ENCODE results near the gene TPPP.
A peak's percentile ranks its signal among the peaks of the same experiment; 100 is the strongest.

TPPP gene

DNA sequence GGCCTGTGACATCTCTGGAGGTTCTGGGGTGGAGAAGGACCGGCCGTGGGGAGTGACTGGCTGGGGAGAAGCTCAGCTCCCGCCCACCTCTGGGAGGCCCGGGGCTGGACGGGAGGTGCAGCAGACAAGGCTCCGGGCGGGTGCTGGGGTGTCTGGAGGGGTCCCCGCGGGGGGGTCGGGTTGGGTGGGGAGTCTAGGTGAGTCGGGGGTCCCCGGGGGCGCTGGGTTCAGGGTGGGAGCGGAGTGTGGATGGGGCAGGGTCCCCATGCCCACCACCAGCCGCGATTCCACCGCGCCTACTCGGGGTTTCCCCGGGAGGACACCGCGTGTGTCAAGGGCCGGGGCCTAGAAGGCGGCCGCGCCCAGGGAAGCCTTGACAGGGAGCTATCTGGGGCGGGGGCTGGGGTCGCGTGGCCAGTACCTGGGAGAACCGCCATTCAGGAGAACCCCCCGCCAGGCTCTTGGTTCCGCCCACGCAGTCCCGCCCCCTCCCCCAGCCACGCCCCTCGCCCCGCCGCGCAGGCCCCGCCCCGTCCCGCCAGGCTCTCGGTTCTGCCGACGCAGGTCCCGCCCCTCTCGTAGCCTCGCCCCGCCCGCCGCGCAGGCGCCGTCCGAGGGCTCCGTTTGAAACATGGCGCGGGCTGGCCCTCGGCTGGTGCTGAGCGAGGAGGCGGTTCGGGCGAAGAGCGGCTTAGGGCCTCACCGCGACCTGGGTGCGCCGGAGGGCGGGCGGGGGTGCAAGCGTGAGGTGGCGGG lies 81.2 kb downstream of the TPPP start, which contains the start of gene CEP72 (continued):
- TF ChIP-seq, protein P1, sequence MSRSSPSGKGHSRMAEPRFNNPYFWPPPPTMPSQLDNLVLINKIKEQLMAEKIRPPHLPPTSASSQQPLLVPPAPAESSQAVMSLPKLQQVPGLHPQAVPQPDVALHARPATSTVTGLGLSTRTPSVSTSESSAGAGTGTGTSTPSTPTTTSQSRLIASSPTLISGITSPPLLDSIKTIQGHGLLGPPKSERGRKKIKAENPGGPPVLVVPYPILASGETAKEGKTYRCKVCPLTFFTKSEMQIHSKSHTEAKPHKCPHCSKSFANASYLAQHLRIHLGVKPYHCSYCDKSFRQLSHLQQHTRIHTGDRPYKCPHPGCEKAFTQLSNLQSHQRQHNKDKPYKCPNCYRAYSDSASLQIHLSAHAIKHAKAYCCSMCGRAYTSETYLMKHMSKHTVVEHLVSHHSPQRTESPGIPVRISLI (tag by site-specific recombination; IDR thresholded peaks at IDR 0.05): no peak
- TF ChIP-seq, protein P2, sequence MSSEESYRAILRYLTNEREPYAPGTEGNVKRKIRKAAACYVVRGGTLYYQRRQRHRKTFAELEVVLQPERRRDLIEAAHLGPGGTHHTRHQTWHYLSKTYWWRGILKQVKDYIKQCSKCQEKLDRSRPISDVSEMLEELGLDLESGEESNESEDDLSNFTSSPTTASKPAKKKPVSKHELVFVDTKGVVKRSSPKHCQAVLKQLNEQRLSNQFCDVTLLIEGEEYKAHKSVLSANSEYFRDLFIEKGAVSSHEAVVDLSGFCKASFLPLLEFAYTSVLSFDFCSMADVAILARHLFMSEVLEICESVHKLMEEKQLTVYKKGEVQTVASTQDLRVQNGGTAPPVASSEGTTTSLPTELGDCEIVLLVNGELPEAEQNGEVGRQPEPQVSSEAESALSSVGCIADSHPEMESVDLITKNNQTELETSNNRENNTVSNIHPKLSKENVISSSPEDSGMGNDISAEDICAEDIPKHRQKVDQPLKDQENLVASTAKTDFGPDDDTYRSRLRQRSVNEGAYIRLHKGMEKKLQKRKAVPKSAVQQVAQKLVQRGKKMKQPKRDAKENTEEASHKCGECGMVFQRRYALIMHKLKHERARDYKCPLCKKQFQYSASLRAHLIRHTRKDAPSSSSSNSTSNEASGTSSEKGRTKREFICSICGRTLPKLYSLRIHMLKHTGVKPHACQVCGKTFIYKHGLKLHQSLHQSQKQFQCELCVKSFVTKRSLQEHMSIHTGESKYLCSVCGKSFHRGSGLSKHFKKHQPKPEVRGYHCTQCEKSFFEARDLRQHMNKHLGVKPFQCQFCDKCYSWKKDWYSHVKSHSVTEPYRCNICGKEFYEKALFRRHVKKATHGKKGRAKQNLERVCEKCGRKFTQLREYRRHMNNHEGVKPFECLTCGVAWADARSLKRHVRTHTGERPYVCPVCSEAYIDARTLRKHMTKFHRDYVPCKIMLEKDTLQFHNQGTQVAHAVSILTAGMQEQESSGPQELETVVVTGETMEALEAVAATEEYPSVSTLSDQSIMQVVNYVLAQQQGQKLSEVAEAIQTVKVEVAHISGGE (tag by site-specific recombination; conservative IDR thresholded peaks at IDR 0.05; ENCODE audit: low read depth): peak; percentile 29; the same call in 1 of the 2 replicates
- TF ChIP-seq KLF8 (tag by site-specific recombination; IDR thresholded peaks at IDR 0.05) (peak; percentile 87; the same call in 1 of the 2 replicates), PRDM2 (tag by site-specific recombination; IDR thresholded peaks at IDR 0.05; ENCODE audit: borderline replicate concordance) (no peak), SP3 (tag by site-specific recombination; IDR thresholded peaks at IDR 0.05) (peak; percentile 83), ZXDB (tag by site-specific recombination; IDR thresholded peaks at IDR 0.05) (peak; percentile 59; the same call in 1 of the 2 replicates), ZBTB7A (tag by site-specific recombination; IDR thresholded peaks at IDR 0.05; ENCODE audit: low read depth) (peak; percentile 93), ZNF335 (tag by site-specific recombination; conservative IDR thresholded peaks at IDR 0.05) (peak; percentile 87), ZNF112 (tag by site-specific recombination; IDR thresholded peaks at IDR 0.05) (no peak), ZNF585B (tag by site-specific recombination; IDR thresholded peaks at IDR 0.05) (no peak), YY1 (tag by site-specific recombination; IDR thresholded peaks at IDR 0.05) (no peak), KLF1 (tag by site-specific recombination; IDR thresholded peaks at IDR 0.05) (peak; percentile 56; the same call in 1 of the 2 replicates), PRDM6 (tag by site-specific recombination; IDR thresholded peaks at IDR 0.05) (no peak), ZFP41 (tag by site-specific recombination; IDR thresholded peaks at IDR 0.05; ENCODE audit: borderline replicate concordance) (no peak), ZNF768 (tag by site-specific recombination; IDR thresholded peaks at IDR 0.05) (no peak), ZSCAN23 (tag by site-specific recombination; IDR thresholded peaks at IDR 0.05) (no peak), ZNF366 (tag by site-specific recombination; conservative IDR thresholded peaks at IDR 0.05) (no peak), TCF7L2 (IDR thresholded peaks at IDR 0.05; ENCODE audit: borderline replicate concordance, low read depth, low read length) (no peak), TRIM28 (IDR thresholded peaks at IDR 0.05; ENCODE audit: borderline replicate concordance, low read length) (no peak), ZFHX2 (tag by site-specific recombination; conservative IDR thresholded peaks at IDR 0.05) (peak; percentile 62), ZNF777 (tag by site-specific recombination; IDR thresholded peaks at IDR 0.05; ENCODE audit: borderline replicate concordance) (peak; percentile 74)
- TF ChIP-seq, protein P3, sequence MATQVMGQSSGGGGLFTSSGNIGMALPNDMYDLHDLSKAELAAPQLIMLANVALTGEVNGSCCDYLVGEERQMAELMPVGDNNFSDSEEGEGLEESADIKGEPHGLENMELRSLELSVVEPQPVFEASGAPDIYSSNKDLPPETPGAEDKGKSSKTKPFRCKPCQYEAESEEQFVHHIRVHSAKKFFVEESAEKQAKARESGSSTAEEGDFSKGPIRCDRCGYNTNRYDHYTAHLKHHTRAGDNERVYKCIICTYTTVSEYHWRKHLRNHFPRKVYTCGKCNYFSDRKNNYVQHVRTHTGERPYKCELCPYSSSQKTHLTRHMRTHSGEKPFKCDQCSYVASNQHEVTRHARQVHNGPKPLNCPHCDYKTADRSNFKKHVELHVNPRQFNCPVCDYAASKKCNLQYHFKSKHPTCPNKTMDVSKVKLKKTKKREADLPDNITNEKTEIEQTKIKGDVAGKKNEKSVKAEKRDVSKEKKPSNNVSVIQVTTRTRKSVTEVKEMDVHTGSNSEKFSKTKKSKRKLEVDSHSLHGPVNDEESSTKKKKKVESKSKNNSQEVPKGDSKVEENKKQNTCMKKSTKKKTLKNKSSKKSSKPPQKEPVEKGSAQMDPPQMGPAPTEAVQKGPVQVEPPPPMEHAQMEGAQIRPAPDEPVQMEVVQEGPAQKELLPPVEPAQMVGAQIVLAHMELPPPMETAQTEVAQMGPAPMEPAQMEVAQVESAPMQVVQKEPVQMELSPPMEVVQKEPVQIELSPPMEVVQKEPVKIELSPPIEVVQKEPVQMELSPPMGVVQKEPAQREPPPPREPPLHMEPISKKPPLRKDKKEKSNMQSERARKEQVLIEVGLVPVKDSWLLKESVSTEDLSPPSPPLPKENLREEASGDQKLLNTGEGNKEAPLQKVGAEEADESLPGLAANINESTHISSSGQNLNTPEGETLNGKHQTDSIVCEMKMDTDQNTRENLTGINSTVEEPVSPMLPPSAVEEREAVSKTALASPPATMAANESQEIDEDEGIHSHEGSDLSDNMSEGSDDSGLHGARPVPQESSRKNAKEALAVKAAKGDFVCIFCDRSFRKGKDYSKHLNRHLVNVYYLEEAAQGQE (tag by site-specific recombination; IDR thresholded peaks at IDR 0.05): no peak

All from HEK293 (cell line).